ENCODE data around the gene NPBWR2. TPM values are rescaled to one million over a fixed set of nuclear protein-coding genes. Genes with fewer than 3 reads are reported as not detected.

The NPBWR2 gene
- polyA plus RNA-seq, 3 donors, result not detected

GRCh38 chr20:64078934-64079272 lies 28.5 kb downstream of the NPBWR2 start:
- Mint-ChIP-seq H3K27ac (peak overlapping the region; percentile 89 to 94 (median 93)), H3K36me3 (peaks cover 19 to 30% of the 10 kb centered on the region in 2 donors), H3K9me3 (no peaks in the 10 kb centered on the region), H3K4me3 (peak overlapping the region; percentile 95 to 97), H3K27me3 (ENCODE audit: low read depth in 3 of 3) (peaks cover 4 to 6% (median 5%) of the 10 kb centered on the region in 3 donors), H3K4me1 (peaks cover 51% of the 10 kb centered on the region)
- no peaks in the 10 kb centered on the region for H3K9me3 ChIP-seq (replicated peaks in 1 of 2; ENCODE audit: control insufficient read depth in 1 of 2, insufficient read depth in 1 of 2, low read length in 2 of 2)
- peak overlapping the region; percentile 81 to 86 for H3K27ac ChIP-seq (ENCODE audit: low read depth in 1 of 2, low read length in 2 of 2)
- H3K4me3 ChIP-seq (replicated peaks in 1 of 3; ENCODE audit: low read depth in 2 of 3, low read length in 3 of 3), result peak overlapping the region; percentile 78 to 100 (median 84)
- peaks cover 24% of the 10 kb centered on the region in 2 donors for H3K36me3 ChIP-seq (replicated peaks in 1 of 2; ENCODE audit: control insufficient read depth in 1 of 2, insufficient read depth in 2 of 2, low read length in 2 of 2)
- DNase-seq, result no peak
- H3K4me2 ChIP-seq (replicated peaks; ENCODE audit: extremely low read depth, low read length, poor library complexity, severe bottlenecking), result peak overlapping the region; percentile 92
- peak overlapping the region; percentile 88 for H3K9ac ChIP-seq (ENCODE audit: insufficient read depth, low read length, poor library complexity, severe bottlenecking)
- intact Hi-C loops (cut with micrococcal nuclease), result loop anchor here (1.0 to 2.0 kb wide), 2 partner anchors 16 kb away; partner anchors contain the start of gene TCEA2 (in 2 of the 2)
- WGBS (ENCODE audit: insufficient coverage), result 0% methylated on average over 3 of the region's 4 CpGs
- no peaks in the 10 kb centered on the region for H3K27me3 ChIP-seq (ENCODE audit: control insufficient read depth in 2 of 2, insufficient read depth in 2 of 2, low read length in 2 of 2)
- peaks cover 50 to 77% of the 10 kb centered on the region in 2 donors for H3K4me1 ChIP-seq (ENCODE audit: control insufficient read depth in 1 of 2, insufficient read depth in 2 of 2, low read length in 2 of 2)
- TF ChIP-seq, protein P1, sequence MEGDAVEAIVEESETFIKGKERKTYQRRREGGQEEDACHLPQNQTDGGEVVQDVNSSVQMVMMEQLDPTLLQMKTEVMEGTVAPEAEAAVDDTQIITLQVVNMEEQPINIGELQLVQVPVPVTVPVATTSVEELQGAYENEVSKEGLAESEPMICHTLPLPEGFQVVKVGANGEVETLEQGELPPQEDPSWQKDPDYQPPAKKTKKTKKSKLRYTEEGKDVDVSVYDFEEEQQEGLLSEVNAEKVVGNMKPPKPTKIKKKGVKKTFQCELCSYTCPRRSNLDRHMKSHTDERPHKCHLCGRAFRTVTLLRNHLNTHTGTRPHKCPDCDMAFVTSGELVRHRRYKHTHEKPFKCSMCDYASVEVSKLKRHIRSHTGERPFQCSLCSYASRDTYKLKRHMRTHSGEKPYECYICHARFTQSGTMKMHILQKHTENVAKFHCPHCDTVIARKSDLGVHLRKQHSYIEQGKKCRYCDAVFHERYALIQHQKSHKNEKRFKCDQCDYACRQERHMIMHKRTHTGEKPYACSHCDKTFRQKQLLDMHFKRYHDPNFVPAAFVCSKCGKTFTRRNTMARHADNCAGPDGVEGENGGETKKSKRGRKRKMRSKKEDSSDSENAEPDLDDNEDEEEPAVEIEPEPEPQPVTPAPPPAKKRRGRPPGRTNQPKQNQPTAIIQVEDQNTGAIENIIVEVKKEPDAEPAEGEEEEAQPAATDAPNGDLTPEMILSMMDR (IDR thresholded peaks at IDR 0.05), result no peak
- peak overlapping the region; percentile 54 for H2AFZ ChIP-seq (ENCODE audit: insufficient read depth, low read depth, low read length, poor library complexity, severe bottlenecking)
- peaks cover 88% of the 10 kb centered on the region for H4K20me1 ChIP-seq (ENCODE audit: insufficient read depth, low read length)
- peaks cover 82% of the 10 kb centered on the region for H3K79me2 ChIP-seq (ENCODE audit: insufficient read depth, low read length)

DNA sequence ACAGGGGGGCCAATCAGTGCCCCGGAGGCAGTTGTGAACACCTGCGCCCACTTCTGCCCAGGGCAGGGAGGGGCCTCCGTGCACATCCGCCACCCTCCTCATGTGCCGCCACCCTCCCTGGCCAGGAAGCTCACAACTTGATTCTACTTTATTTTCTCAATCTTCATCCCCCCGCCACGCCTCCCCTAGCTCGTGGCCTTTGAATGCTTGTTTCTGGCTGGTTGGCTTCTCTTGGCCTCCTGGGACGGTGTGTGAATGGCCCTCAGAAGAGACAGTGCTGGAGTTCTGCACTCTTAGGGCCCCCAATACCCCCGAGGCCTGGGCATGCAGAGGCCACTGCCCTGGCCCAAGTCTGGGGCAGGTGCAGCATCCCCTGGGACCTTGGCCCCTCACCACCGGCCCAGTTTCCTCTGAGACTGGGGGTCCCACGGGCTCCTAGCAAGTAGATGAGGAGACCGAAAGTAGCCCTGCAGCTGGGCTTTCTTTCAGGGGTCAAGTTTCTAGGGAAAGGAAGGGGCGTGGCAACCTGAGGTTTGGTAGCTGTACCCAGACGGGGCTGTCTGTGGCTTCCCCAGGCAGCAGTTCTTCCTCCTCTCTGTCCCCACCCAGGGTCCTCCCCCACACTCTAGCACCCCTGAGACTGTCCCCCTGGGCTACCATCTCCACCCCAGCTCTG lies 29.4 kb downstream of the NPBWR2 start:
- Histone ChIP-seq H3K27ac (ENCODE audit: low read depth in 1 of 2, low read length in 2 of 2) (peak overlapping the region; percentile 81 to 86), H3K4me3 (replicated peaks in 1 of 3; ENCODE audit: low read depth in 2 of 3, low read length in 3 of 3) (peak overlapping the region; percentile 78 to 100 (median 84)), H3K36me3 (replicated peaks in 1 of 2; ENCODE audit: control insufficient read depth in 1 of 2, insufficient read depth in 2 of 2, low read length in 2 of 2) (peaks cover 33% of the 10 kb centered on the region in 2 donors), H4K20me1 (ENCODE audit: insufficient read depth, low read length) (peaks cover 94% of the 10 kb centered on the region), H3K4me2 (replicated peaks; ENCODE audit: extremely low read depth, low read length, poor library complexity, severe bottlenecking) (peak overlapping the region; percentile 92), H3K9me3 (replicated peaks in 1 of 2; ENCODE audit: control insufficient read depth in 1 of 2, insufficient read depth in 1 of 2, low read length in 2 of 2) (no peaks in the 10 kb centered on the region), H3K27me3 (ENCODE audit: control insufficient read depth in 2 of 2, insufficient read depth in 2 of 2, low read length in 2 of 2) (no peaks in the 10 kb centered on the region), H3K9ac (ENCODE audit: insufficient read depth, low read length, poor library complexity, severe bottlenecking) (peak overlapping the region; percentile 88), H3K4me1 (ENCODE audit: control insufficient read depth in 1 of 2, insufficient read depth in 2 of 2, low read length in 2 of 2) (peaks cover 46 to 72% of the 10 kb centered on the region in 2 donors), H2AFZ (ENCODE audit: insufficient read depth, low read depth, low read length, poor library complexity, severe bottlenecking) (no peak overlapping the region), H3K79me2 (ENCODE audit: insufficient read depth, low read length) (peaks cover 87% of the 10 kb centered on the region)
- H3K27ac Mint-ChIP-seq, result peak overlapping the region; percentile 89 to 94 (median 93)
- intact Hi-C loops (cut with micrococcal nuclease), result loop anchor here in 1 of 2 donors (2.0 kb wide), 1 partner anchor 15 kb away; the partner anchor contains the start of gene TCEA2
- peaks cover 25 to 38% of the 10 kb centered on the region in 2 donors for H3K36me3 Mint-ChIP-seq
- 0% methylated on average over 11 of the region's 15 CpGs for WGBS (ENCODE audit: insufficient coverage)
- peak in 1 of 3 donors; percentile 55 for DNase-seq
- H3K4me3 Mint-ChIP-seq, result peak overlapping the region; percentile 95 to 97
- peaks cover 4 to 5% (median 4%) of the 10 kb centered on the region in 3 donors for H3K27me3 Mint-ChIP-seq (ENCODE audit: low read depth in 3 of 3)
- TF ChIP-seq, protein P1 (IDR thresholded peaks at IDR 0.05), result no peak
- peaks cover 48% of the 10 kb centered on the region for H3K4me1 Mint-ChIP-seq
- no peaks in the 10 kb centered on the region for H3K9me3 Mint-ChIP-seq
